RKO (cell line): Measurements from ENCODE around the gene DOCK4.

Source experiments
- DNase-seq: peaks from one replicate; pipeline ENCODE4 v3.0.0-alpha.2; 2016; ENCODE audit warnings: low spot score

The DOCK4 gene

DNA sequence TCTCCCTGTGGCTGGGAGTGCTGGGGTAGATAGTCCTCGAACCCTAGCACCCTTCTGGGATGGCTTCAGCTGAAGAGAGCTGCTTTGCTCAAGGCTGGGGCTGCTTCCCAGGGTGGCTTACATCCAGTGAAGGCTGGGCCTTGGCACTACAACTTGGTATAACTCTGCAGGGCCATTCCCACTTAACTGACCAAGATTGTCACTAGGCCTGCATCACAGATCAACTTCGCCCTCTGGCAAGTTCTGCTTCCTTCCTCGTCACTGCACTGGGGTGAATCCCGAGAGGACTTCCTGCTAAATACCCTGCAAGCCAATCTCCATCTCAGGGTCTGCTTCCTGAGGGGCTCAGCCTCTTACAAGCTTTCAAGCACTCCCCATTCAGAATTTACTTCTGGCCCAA is 195.2 kb downstream of the DOCK4 start:
- no peak for DNase-seq

DNA sequence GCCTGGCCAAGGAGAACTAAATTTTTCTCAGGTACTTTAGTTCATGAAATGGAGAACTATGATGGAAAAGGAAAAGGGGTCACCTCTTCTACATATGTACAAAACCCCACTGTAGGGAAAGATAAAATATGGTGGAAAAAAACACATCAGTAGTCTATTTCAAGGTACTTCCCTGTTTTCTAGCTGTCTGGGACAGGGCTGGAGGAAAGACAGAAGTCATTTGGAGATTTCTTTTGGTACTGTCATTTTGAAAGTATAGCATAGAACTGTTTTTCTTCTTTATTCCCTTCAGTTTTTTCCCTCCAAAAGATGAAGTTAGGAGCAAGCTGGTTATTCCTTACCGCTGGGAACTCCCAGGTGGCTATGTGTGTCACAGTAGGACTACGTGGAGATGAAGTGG is 196.1 kb downstream of the DOCK4 start:
- no peak for DNase-seq

DNA sequence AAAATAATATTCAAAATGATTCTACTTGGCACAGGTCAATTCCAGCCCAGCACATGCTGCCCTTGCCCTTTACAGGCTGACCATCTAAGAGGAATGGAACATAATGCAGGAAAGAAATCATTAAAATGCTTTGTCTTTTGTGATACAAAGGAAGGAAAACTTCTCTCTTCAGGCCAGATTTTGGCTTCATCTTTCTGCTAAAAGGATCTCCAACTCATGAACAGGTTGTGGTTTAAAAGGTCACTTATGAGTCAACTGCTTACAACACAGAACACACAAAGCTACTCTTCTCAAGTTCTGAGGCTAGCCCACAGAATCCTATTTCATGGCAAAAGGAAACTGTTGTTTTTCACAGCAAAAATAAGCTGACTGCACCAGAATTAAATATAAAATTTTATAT is 197.1 kb downstream of the DOCK4 start:
- DNase-seq: peak; percentile 40

- no peak for DNase-seq
Measured at GRCh38 chr7:112007185-112007584, 199.0 kb downstream of the DOCK4 start.

DNA sequence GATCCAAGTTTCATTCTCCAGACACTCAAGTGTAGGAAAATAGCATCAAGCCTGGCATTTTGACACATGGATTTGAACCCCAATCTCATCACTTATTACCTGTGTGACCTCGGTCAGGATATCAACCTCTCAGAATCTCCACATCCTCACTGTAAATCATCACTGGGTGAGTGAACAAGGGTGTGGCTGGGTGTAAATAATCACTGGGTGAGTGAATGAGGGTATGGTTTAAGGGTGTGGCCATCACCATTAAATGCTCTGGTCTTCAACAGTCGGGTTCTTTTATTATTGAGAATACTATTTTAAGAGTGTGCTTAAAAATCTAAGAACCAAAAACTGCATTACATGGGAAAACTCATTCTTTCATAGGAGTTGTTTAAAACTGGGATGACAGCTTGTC is 200.1 kb downstream of the DOCK4 start:
- no peak for DNase-seq

- DNase-seq: no peak
Measured at GRCh38 chr7:112005205-112005775, 200.9 kb downstream of the DOCK4 start.

DNA sequence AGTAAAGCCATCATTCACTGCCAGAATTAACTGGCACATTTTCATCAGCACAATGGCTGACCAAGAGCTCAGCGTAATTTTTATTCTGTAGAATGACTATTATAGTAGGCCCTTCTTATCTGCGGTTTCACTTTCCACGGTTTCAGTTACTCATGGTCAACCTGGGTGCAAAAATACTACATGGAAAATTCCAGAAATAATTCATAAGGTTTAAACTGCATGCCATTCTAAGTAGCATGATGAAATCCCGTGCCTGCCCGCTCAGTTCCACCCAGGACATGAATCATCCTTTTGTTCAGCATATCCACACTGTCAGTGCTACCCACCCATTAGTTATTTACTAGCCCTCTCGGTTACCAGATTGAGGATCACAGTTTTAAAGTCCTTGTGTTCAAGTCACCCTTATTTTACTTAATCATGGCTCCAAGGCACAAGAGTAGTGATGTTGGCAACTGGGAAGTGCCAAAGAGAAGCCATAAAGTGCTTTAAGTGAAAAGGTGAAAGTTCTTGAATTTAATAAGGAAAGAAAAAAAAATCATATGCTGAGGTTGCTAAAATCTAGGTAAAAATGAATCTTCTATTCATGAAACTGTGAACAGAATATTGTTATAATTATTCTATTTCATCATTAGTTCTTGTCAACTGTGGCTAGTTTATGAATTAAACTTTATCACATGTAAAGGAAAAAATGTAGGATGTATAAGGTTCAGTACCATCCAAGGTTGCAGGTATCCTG is 204.9 kb downstream of the DOCK4 start:
- peak; percentile 19 for DNase-seq

DNA sequence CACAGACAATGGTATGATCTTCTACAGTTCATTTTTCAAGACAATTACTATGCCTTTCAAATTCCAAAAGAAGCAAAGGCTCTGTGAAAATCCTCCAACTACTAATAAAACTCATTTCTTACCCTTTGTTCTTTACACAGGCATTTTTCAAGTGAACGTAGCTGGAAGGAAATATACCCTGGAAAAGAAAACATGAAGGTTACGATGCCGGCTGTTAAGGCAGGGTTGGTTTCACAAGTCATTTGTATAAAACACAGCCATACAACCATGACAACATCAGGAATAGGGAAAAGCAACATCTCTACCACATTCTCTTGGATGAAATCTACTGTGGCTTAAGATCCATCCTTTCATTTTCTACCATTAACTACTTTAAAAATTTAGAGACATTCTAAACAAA is 207.9 kb downstream of the DOCK4 start:
- DNase-seq: no peak

GRCh38 chr7:111997546-111997945 is 208.7 kb downstream of the DOCK4 start:
- DNase-seq: no peak

DNA sequence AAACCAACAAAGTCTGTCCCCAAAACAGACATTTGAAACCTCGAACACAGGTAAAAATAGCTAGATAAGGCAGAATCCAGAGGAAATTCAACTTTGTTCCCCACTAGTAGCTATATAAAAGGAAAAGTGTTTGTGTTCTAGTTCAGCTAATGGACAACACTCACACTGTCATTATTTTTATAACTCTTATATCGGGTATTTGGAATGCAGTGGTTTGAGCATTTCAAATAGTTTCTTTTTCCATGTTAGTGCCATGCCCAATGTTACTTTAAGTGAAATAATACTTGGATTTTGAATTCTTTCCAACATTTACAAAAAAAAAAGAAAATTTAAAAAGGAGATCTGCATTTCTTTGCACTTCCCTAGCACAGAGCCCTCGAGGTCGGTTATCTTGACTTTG is 213.6 kb downstream of the DOCK4 start:
- no peak for DNase-seq

DNA sequence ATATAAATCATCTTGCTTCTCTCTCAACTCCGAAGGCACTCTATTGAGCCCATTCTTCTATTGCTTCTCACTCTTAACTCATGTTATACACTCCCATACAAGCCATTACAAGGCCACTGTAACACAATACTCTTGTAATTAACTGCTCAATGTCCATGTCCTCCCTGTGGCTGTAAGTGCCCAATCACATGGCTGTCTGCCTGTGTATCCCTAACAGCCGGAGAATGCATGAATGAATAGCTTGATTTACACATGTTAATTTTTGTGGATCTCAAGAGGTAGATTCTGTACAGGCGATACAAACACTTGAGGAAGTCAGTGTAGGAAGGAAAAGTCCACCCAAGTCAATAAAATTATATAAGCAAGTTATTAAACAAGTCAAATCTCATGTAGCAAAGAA is 215.6 kb downstream of the DOCK4 start:
- no peak for DNase-seq

DNA sequence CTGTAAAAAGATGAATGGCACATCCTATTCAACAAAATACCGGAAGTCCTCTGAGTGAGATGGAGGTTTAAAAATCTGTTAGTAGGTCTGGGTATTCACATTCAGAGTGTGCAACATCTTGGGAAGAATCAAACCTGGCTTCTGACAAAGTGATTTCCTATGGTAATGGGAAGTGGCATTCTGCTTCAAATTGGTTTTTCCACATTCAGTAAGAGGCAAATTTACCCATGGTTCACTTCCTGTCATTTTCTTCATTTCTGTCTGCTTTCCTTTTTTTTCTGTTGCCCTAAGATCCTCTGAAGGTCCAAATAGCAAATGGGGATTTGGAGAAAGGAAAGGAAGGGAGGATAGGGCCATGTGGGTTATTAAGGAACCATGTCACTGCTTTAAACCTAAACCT is 218.3 kb downstream of the DOCK4 start:
- DNase-seq: no peak

GRCh38 chr7:111987115-111987826 is 218.9 kb downstream of the DOCK4 start:
- no peak for DNase-seq

GRCh38 chr7:111986601-111987000 is 219.6 kb downstream of the DOCK4 start:
- no peak for DNase-seq

DNA sequence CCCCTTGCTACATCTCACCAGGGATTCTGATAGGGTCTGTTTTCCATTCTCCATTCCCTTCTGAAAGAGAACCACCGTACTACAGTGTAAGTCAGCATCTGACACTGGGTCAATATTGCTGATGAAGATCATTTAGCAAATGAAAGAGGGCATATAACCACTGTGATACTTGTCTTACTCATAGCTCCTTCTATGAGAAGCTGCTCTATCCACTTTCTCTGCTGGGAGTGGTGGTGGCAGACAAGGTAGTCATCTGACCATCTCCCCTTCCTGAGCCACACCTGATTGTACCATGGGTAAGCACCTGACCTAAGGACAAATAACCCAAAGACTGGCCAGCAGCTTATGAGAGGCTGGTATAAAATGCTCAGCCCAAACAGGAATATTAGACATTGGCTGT is 220.4 kb downstream of the DOCK4 start:
- DNase-seq: no peak

GRCh38 chr7:111982804-111983203 is 223.4 kb downstream of the DOCK4 start:
- no peak for DNase-seq

- no peak for DNase-seq
Measured at GRCh38 chr7:111982133-111982532, 224.1 kb downstream of the DOCK4 start.

DNA sequence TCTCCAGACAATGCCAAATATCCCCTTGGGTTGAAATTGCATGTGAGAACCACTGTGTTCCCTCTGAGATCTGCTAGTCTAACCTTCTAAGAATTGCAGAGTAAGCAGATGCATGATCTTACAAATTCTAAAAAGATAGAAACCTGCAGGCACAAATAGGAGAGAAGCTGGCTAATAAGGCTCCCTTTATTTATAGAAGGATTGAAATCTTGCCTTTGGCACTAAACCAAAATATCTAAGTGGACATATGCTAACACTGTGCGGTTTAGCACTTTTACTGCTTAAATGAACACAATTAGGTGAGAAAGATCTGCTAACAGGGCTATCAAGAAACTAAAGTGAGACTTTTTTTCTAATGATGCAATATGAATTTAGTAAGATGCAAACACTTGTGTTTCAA is 225.5 kb downstream of the DOCK4 start:
- DNase-seq: no peak

DNA sequence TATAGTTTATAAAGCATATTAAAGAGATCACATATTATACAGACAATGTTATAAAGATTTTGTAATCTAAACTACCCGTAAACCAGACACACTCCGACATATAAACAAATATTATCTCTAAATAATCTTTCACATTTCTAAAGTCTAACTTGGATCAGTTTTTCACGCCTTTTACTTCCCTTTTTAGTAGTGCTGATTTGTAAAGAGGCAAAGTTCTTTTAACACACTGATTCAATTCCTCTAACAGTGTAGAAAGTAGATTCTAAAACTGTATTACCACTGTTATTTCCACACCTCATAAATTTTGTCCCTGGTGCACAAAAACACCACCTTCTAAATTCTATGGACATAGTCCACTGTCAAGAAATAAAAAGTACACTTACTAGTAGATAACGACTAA is 230.9 kb downstream of the DOCK4 start:
- no peak for DNase-seq

DNA sequence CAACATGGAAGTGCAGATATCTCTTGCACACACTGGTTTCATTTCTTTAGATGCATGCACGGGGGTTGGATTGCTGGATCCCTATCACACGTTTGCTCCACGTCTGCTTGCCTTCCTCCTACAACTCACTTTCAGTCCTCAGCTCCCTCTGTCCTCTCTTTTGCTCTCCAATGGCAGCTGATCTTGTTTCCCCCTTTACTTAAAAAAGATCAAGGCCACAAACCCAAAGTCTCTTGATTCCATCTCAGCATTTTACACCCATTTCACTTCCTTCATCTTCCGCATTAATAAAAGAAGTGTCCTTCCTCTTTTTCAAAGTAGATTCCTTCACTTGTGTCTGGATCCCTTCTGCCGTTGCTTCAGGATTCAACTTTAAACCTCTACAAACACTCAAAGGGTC is 245.2 kb downstream of the DOCK4 start:
- no peak for DNase-seq

GRCh38 chr7:111958896-111959295 is 247.3 kb downstream of the DOCK4 start:
- no peak for DNase-seq

- DNase-seq: no peak
Measured at GRCh38 chr7:111958431-111958830, 247.8 kb downstream of the DOCK4 start.

GRCh38 chr7:111955616-111956015 is 250.6 kb downstream of the DOCK4 start:
- no peak for DNase-seq
